Left lung (tissue), 14 donors: ENCODE results near the gene MLH3. TPM values are rescaled to one million over a fixed set of nuclear protein-coding genes. Genes with fewer than 3 reads are reported as not detected.

ENCODE experiments used
- ATAC-seq: fragments of 200-7000 bp; cut with Tn5 transposase; one replicate; pipeline ENCODE4 v1.9.1; 2020; ENCODE audit warnings: moderate library complexity
- DNase-seq, 4 donors: peaks; one replicate each; pipeline ENCODE4 v3.0.0-alpha.2; 2013 to 2020
- H3K27ac ChIP-seq, 2 donors: fragments of 200-600 bp; sonication (generic) in 1 of 2; one replicate each; pipeline versions ENCODE4 v1.5.0 to v1.8.0; 2020 to 2021
- H3K27me3 ChIP-seq, 2 donors: fragments of 200-600 bp; sonication (generic) in 1 of 2; one replicate each; pipeline versions ENCODE4 v1.5.0 to v1.8.0; 2020 to 2021
- H3K36me3 ChIP-seq, 2 donors: fragments of 200-600 bp; sonication (generic) in 1 of 2; one replicate each; pipeline versions ENCODE4 v1.5.0 to v1.8.0; 2020 to 2021
- H3K4me1 ChIP-seq, 2 donors: fragments of 200-600 bp; one replicate each; pipeline ENCODE4 v1.8.0; 2021
- H3K4me3 ChIP-seq, 2 donors: fragments of 200-600 bp; sonication (generic) in 1 of 2; one replicate each; pipeline versions ENCODE4 v1.5.0 to v1.8.0; 2020 to 2021; ENCODE audit warnings: mild to moderate bottlenecking in 1 of 2
- H3K9me3 ChIP-seq, 2 donors: fragments of 200-600 bp; sonication (generic) in 1 of 2; one replicate each; pipeline versions ENCODE4 v1.5.0 to v1.8.0; 2020 to 2021
- CTCF ChIP-seq, 2 donors: fragments of 200-600 bp; sonication (generic) in 1 of 2; IDR thresholded peaks; one replicate each; pipeline versions ENCODE4 v1.5.0 to v1.8.0; 2021; ENCODE audit warnings: antibody characterized with exemption in 2 of 2
- intact Hi-C, 2 donors: fragments of 100-400 bp; cut with DNase I; formaldehyde crosslinking; loops; one replicate each; pipeline versions ENCODE4 v1.11.2 to v1.14.2; 2022
- long read RNA-seq, 12 donors: library from polyadenylated mRNA in 2 of 12; unstranded in 2 of 12; transcript quantifications; one replicate each; pipeline ENCODE4 v2.0.0 and lab custom pipeline, GENCODE V29; 2019 to 2026
- polyA plus RNA-seq, 6 donors: library from polyadenylated mRNA; unstranded; fragments of 120-200 nt; gene quantifications; one replicate each; pipeline ENCODE4 v1.2.1, GENCODE V29; 2013; ENCODE audit not compliant: insufficient read length in 6 of 6
- total RNA-seq, 2 donors: library from RNA; stranded (reverse); fragmentation: NEBNext Ultra II Directional; extraction: Animal tissue kit (Norgen Biotek cat#: 25700); gene quantifications; one replicate each; pipeline ENCODE4 v1.2.1, GENCODE V29; 2021
- donor health status: DM: no; HTN: yes; CAD: no.
- donor health status: DM: no; HTN: no; CAD: no.

Gene MLH3
- 10 to 100 TPM; 24.7 to 25.9 TPM for total RNA-seq
- polyA plus RNA-seq = 10 to 100 TPM; 36.8 to 48.3 (median 40.8) TPM
- long read RNA-seq, donor 1, partial matches to known transcripts = 5 of 9 reads
- long read RNA-seq, donor 1, other reads (novel, unspliced or antisense) = 0 of 9 reads
- long read RNA-seq, donor 2, full-length matches to known transcripts = 7 of 7 reads
- long read RNA-seq, donor 2, partial matches to known transcripts = 0 of 7 reads
- long read RNA-seq, donor 2, other reads (novel, unspliced or antisense) = 0 of 7 reads
- long read RNA-seq, donor 3, full-length matches to known transcripts = 2 of 8 reads
- long read RNA-seq, donor 3, partial matches to known transcripts = 6 of 8 reads
- long read RNA-seq, donor 3, other reads (novel, unspliced or antisense) = 0 of 8 reads
- long read RNA-seq, donor 4, partial matches to known transcripts = 2 of 3 reads
- long read RNA-seq, donor 4, other reads (novel, unspliced or antisense) = 1 of 3 reads
- long read RNA-seq, donor 5, full-length matches to known transcripts = 3 of 9 reads
- long read RNA-seq, donor 5, partial matches to known transcripts = 6 of 9 reads
- long read RNA-seq, donor 5, other reads (novel, unspliced or antisense) = 0 of 9 reads
- long read RNA-seq, donor 6, transcript MLH3-207 (2 exons, 700 nt) = major isoform, 6 of 6 reads
- long read RNA-seq, donor 6, partial matches to known transcripts = 0 of 6 reads
- long read RNA-seq, donor 6, other reads (novel, unspliced or antisense) = 0 of 6 reads
- long read RNA-seq, donor 7, partial matches to known transcripts = 0 of 5 reads
- long read RNA-seq, donor 7, other reads (novel, unspliced or antisense) = 0 of 5 reads
- long read RNA-seq, donor 8, partial matches to known transcripts = 0 of 3 reads
- long read RNA-seq, donor 8, other reads (novel, unspliced or antisense) = 0 of 3 reads
- long read RNA-seq, donor 9 = 0 reads
- long read RNA-seq, donor 10, partial matches to known transcripts = 1 of 2 reads
- long read RNA-seq, donor 10, other reads (novel, unspliced or antisense) = 1 of 2 reads
- long read RNA-seq, donor 11 = 0 reads
- long read RNA-seq, donor 12, full-length matches to known transcripts = 3 of 8 reads
- long read RNA-seq, donor 12, partial matches to known transcripts = 5 of 8 reads
- long read RNA-seq, donor 12, other reads (novel, unspliced or antisense) = 0 of 8 reads

DNA sequence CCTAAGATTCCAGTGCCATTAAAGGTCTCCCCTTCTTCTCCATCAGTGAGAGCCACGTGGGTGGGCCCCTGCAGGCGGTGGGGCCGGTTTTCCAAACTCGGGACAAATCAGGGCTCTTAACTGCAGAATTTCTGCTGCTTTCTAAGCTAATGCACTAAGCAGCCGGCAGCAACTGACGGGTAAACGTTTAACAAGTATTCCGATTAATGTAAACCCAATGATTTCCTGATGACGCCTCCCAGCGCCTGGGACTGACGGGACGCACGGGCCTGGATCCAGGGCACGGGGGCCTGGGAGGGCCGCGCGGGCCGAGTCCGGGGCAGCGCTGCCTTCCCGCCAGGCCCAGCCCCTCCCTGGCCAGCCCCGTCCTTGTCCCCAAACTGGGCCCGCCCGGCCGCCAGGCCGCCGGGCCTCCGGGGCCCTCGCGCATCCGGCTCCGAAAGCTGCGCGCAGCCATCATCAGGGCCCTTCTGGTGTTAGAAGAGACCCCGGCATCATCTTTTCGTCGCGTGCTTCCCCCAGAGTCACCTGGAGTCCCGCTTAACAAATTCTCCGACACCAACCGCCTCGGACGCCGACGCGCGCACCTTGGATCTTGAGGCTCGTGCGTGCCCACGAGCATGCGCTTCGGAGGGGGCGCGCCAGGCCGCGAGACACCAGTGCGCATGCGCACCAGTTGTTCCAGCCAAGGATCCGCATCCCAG, at the start of gene MLH3:
TSS of gene MLH3 (minus strand) at position 616 of the 704 bp plus-strand sequence. CDS start 1,812 bp downstream, outside the sequence.
- peaks cover 0 to 10% of the 10 kb centered on the region in 2 donors for H3K27me3 ChIP-seq
- TF ChIP-seq CTCF (IDR thresholded peaks at IDR 0.05) = no peak
- peak within 1 kb of the TSS; percentile 60 to 65 for H3K4me3 ChIP-seq
- peak within 1 kb of the TSS; percentile 84 to 92 for H3K27ac ChIP-seq
- H3K36me3 ChIP-seq = no peaks in the 10 kb centered on the region
- H3K4me1 ChIP-seq = peaks cover 0 to 38% of the 10 kb centered on the region in 2 donors
- no peaks in the 10 kb centered on the region for H3K9me3 ChIP-seq
- peak; percentile 92 for ATAC-seq
- peak; percentile 81 to 94 (median 87) for DNase-seq
- intact Hi-C loops = no loop called here

- peaks cover 0 to 100% of the 10 kb centered on the region in 2 donors for H3K36me3 ChIP-seq
- no peaks in the 10 kb centered on the region for H3K27me3 ChIP-seq
These were observed 47.4 kb upstream of the MLH3 start for GRCh38 chr14:75098682-75099081.

GRCh38 chr14:75098212-75098611, 46.9 kb upstream of the MLH3 start:
- ATAC-seq (no peak), DNase-seq (no peak)
- peaks cover 0 to 100% of the 10 kb centered on the region in 2 donors for H3K36me3 ChIP-seq

More at GRCh38 chr14:75098682-75099081, 47.4 kb upstream of the MLH3 start:
- ATAC-seq = no peak
- DNase-seq = no peak
- Histone ChIP-seq H3K4me1 (no peaks in the 10 kb centered on the region), H3K4me3 (no peak overlapping the region), H3K9me3 (no peaks in the 10 kb centered on the region), H3K27ac (no peak overlapping the region)
- TF ChIP-seq CTCF (IDR thresholded peaks at IDR 0.05) = no peak
- intact Hi-C loops = no loop called here

DNA sequence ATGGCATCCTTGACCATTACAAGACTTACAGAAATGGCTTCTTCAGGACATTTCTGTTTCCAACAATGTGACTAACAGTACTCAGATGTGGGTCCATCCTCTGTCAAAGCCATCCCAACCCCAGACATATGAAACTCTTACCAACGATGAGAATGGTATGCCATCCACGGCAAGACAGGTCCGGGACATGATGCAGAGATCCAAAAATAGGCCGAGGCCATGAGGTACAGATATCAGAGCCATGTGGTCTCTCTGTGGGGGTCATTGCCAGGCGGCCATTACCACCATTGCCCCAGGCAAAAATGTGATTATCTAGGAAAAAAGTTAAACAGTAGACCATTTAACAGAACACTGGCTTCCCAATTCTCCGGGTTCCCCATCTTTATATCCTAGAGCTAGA, 45.7 kb upstream of the MLH3 start:
- peaks cover 0 to 100% of the 10 kb centered on the region in 2 donors for H3K36me3 ChIP-seq
- intact Hi-C loops = no loop called here
- H3K4me1 ChIP-seq = no peaks in the 10 kb centered on the region
- H3K27me3 ChIP-seq = no peaks in the 10 kb centered on the region
- no peak overlapping the region for H3K4me3 ChIP-seq
- no peak overlapping the region for H3K27ac ChIP-seq
- no peak for DNase-seq
- no peak for ATAC-seq
- H3K9me3 ChIP-seq = no peaks in the 10 kb centered on the region
- TF ChIP-seq CTCF (IDR thresholded peaks at IDR 0.05) = no peak

More at GRCh38 chr14:75098212-75098611, 46.9 kb upstream of the MLH3 start:
- TF ChIP-seq CTCF (IDR thresholded peaks at IDR 0.05) = no peak
- Histone ChIP-seq H3K4me1 (no peaks in the 10 kb centered on the region), H3K27ac (no peak overlapping the region), H3K4me3 (no peak overlapping the region), H3K27me3 (no peaks in the 10 kb centered on the region), H3K9me3 (no peaks in the 10 kb centered on the region)
- intact Hi-C loops = no loop called here
